NB4 (cell line): Measurements from ENCODE around the gene CXCR4.

Experiments
- CTCF ChIP-seq: IDR thresholded peaks from one replicate; pipeline ENCODE4 v1.5.1; 2012; ENCODE audit warnings: low read depth, low read length
- MAX ChIP-seq: IDR thresholded peaks from 2 replicates; pipeline ENCODE4 v1.6.1; 2011; ENCODE audit warnings: low read depth, low read length

GRCh38 chr2:136104977-136105376, 13.0 kb downstream of the CXCR4 start:
- no peak for TF ChIP-seq CTCF
- no peak for TF ChIP-seq MAX
